HEK293 (cell line): Measurements from ENCODE around the gene APOBEC3B.

Source experiments
- CTCF ChIA-PET: fragments of 350-600 bp; formaldehyde crosslinking; extraction: SDS; loops from one replicate; lab custom pipeline; 2021; ENCODE audit warnings: antibody characterized with exemption; lab: Yijun Ruan, JAX
- POLR2A ChIA-PET: fragments of 300-600 bp; formaldehyde crosslinking; extraction: SDS; loops from one replicate; lab custom pipeline; 2020; ENCODE audit warnings: antibody characterized with exemption, inconsistent platforms; lab: Yijun Ruan, JAX
- H3K27ac ChIP-seq: fragments of 200-500 bp; sonication (Bioruptor generic); 2 replicates; pipeline ENCODE4 v1.5.1; 2014; ENCODE audit warnings: low read depth, low read length, control low read depth, inconsistent platforms; ENCODE audit errors: extremely low read depth
- H3K36me3 ChIP-seq, 2 experiments: fragments of 200-500 bp in 1 of 2; sonication (Bioruptor generic) in 1 of 2; 1 replicate in 1 of 2; 2 replicates in 1 of 2; pipeline ENCODE4 v1.5.1; 2014 to 2017; ENCODE audit warnings: inconsistent platforms in 2 of 2, low read length in 2 of 2; ENCODE audit not compliant: control insufficient read depth in 2 of 2, insufficient read depth in 1 of 2
- H3K4me1 ChIP-seq: fragments of 200-500 bp; sonication (Bioruptor generic); 2 replicates; pipeline ENCODE4 v1.5.1; 2014; ENCODE audit warnings: mild to moderate bottlenecking, low read length, inconsistent platforms; ENCODE audit not compliant: control insufficient read depth, insufficient read depth
- H3K4me3 ChIP-seq: 2 replicates; pipeline ENCODE4 v1.5.1; 2011; ENCODE audit warnings: low read depth, mild to moderate bottlenecking, control low read depth, low read length, moderate library complexity
- H3K9me3 ChIP-seq: fragments of 200-500 bp; sonication (Bioruptor generic); 2 replicates; pipeline ENCODE4 v1.5.1; 2014; ENCODE audit warnings: low read depth, low read length, inconsistent platforms; ENCODE audit not compliant: control insufficient read depth, insufficient read depth
- BCL11A ChIP-seq: fragments of 450-650 bp; formaldehyde crosslinking; IDR thresholded peaks from 2 replicates; pipeline ENCODE4 v1.5.1; 2016; ENCODE audit warnings: low read depth, missing biosample characterization, missing genetic modification characterization
- EGR2 ChIP-seq: fragments of 450-650 bp; formaldehyde crosslinking; IDR thresholded peaks from 2 replicates; pipeline ENCODE4 v1.5.1; 2016; ENCODE audit warnings: low read depth, missing biosample characterization, missing genetic modification characterization
- HOXA7 ChIP-seq: sonication (generic); formaldehyde crosslinking; IDR thresholded peaks from 2 replicates; pipeline ENCODE4 v1.8.1; 2022; ENCODE audit warnings: missing genetic modification reagents, borderline replicate concordance
- OSR2 ChIP-seq: fragments of 450-650 bp; formaldehyde crosslinking; IDR thresholded peaks from 2 replicates; pipeline ENCODE4 v1.5.1; 2016; ENCODE audit warnings: missing biosample characterization, missing genetic modification characterization
- PRDM6 ChIP-seq: fragments of 450-650 bp; formaldehyde crosslinking; IDR thresholded peaks from 2 replicates; pipeline ENCODE4 v1.5.1; 2017; ENCODE audit warnings: missing biosample characterization, missing genetic modification characterization
- TCF7L2 ChIP-seq: IDR thresholded peaks from 2 replicates; pipeline ENCODE4 v1.6.1; 2011; ENCODE audit warnings: low read depth, mild to moderate bottlenecking, inconsistent platforms, low read length, moderate library complexity, borderline replicate concordance
- WT1 ChIP-seq: fragments of 450-650 bp; formaldehyde crosslinking; IDR thresholded peaks from 2 replicates; pipeline ENCODE4 v1.5.1; 2016; ENCODE audit warnings: missing biosample characterization, missing genetic modification characterization
- ZBTB17 ChIP-seq: fragments of 450-650 bp; formaldehyde crosslinking; IDR thresholded peaks from 2 replicates; pipeline ENCODE4 v1.5.1; 2016; ENCODE audit warnings: missing biosample characterization, missing genetic modification characterization
- ZFHX2 ChIP-seq: fragments of 450-650 bp; formaldehyde crosslinking; conservative IDR thresholded peaks from 2 replicates; pipeline ENCODE4 v1.5.1; 2016; ENCODE audit warnings: missing biosample characterization, missing genetic modification characterization
- ZNF132 ChIP-seq: fragments of 450-650 bp; formaldehyde crosslinking; IDR thresholded peaks from 2 replicates; pipeline ENCODE4 v1.5.1; 2017; ENCODE audit warnings: missing biosample characterization, missing genetic modification characterization, borderline replicate concordance
- ZNF169 ChIP-seq: fragments of 450-650 bp; formaldehyde crosslinking; IDR thresholded peaks from 2 replicates; pipeline ENCODE4 v1.5.1; 2016; ENCODE audit warnings: missing biosample characterization, missing genetic modification characterization
- ZNF354C ChIP-seq: fragments of 450-650 bp; formaldehyde crosslinking; IDR thresholded peaks from 2 replicates; pipeline ENCODE4 v1.5.1; 2016; ENCODE audit warnings: missing biosample characterization, missing genetic modification characterization, low read depth, borderline replicate concordance
- ZNF416 ChIP-seq: fragments of 450-650 bp; formaldehyde crosslinking; IDR thresholded peaks from 2 replicates; pipeline ENCODE4 v1.5.1; 2016; ENCODE audit warnings: missing biosample characterization, missing genetic modification characterization
- ZNF544 ChIP-seq: fragments of 450-650 bp; formaldehyde crosslinking; IDR thresholded peaks from 2 replicates; pipeline ENCODE4 v1.5.0; 2017; ENCODE audit warnings: missing biosample characterization, missing genetic modification characterization
- ZNF548 ChIP-seq: fragments of 450-650 bp; formaldehyde crosslinking; IDR thresholded peaks from 2 replicates; pipeline ENCODE4 v1.5.1; 2016; ENCODE audit warnings: missing biosample characterization, missing genetic modification characterization
- ZNF580 ChIP-seq: fragments of 450-650 bp; formaldehyde crosslinking; IDR thresholded peaks from 2 replicates; pipeline ENCODE4 v1.5.1; 2016; ENCODE audit warnings: missing biosample characterization, missing genetic modification characterization
- ZNF600 ChIP-seq: fragments of 450-650 bp; formaldehyde crosslinking; IDR thresholded peaks from 2 replicates; pipeline ENCODE4 v1.5.1; 2016; ENCODE audit warnings: missing biosample characterization, missing genetic modification characterization
- ZNF645 ChIP-seq: fragments of 450-650 bp; formaldehyde crosslinking; IDR thresholded peaks from 2 replicates; pipeline ENCODE4; 2016; ENCODE audit warnings: missing biosample characterization, missing genetic modification characterization
- ZNF654 ChIP-seq: fragments of 450-650 bp; formaldehyde crosslinking; IDR thresholded peaks from 2 replicates; pipeline ENCODE4 v1.5.1; 2016; ENCODE audit warnings: low read depth, missing biosample characterization, missing genetic modification characterization
- ZNF692 ChIP-seq: fragments of 450-650 bp; formaldehyde crosslinking; IDR thresholded peaks from 2 replicates; pipeline ENCODE4 v1.5.1; 2016; ENCODE audit warnings: missing biosample characterization, missing genetic modification characterization
- ZNF707 ChIP-seq: fragments of 450-650 bp; formaldehyde crosslinking; IDR thresholded peaks from 2 replicates; pipeline ENCODE4 v1.5.1; 2016; ENCODE audit warnings: missing biosample characterization, missing genetic modification characterization
- TF ChIP-seq, protein P1 (sequence below): fragments of 450-650 bp; formaldehyde crosslinking; IDR thresholded peaks from 2 replicates; pipeline ENCODE4 v1.5.1; 2016; ENCODE audit warnings: missing biosample characterization, missing genetic modification characterization
- TF ChIP-seq, protein P2 (sequence below): fragments of 450-650 bp; formaldehyde crosslinking; IDR thresholded peaks from 2 replicates; pipeline ENCODE4 v1.5.1; 2016; ENCODE audit warnings: missing biosample characterization, missing genetic modification characterization
- TF ChIP-seq, protein P3 (sequence below): fragments of 450-650 bp; formaldehyde crosslinking; optimal IDR thresholded peaks from 2 replicates; pipeline ENCODE3; 2016; ENCODE audit warnings: missing biosample characterization, mild to moderate bottlenecking, missing genetic modification characterization

The APOBEC3B gene

DNA sequence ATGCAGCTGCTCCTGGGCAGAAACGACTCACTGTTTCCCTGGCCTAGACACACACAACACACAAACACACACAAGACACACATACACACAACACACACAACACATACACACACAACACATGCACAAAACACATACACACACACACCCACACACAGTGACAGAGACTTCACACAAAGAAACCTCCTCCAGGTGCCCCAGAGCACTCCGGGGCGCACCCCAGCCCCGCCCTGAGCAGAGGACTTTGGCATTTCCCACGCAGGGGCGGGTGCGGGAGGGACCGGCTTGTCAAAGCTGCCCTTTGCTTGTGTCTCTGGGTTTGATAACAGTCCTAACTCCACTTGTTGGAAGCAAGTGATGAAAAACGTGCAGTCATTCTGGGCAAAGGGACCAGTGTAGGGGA lies 18.3 kb upstream of the APOBEC3B start (continued):
- TF ChIP-seq ZNF645 (tag by site-specific recombination), result no peak
- TF ChIP-seq ZNF707 (tag by site-specific recombination), result no peak
- TF ChIP-seq ZNF169, result no peak
- no peak for TF ChIP-seq ZNF580 (tag by site-specific recombination)
- TF ChIP-seq, protein P1, sequence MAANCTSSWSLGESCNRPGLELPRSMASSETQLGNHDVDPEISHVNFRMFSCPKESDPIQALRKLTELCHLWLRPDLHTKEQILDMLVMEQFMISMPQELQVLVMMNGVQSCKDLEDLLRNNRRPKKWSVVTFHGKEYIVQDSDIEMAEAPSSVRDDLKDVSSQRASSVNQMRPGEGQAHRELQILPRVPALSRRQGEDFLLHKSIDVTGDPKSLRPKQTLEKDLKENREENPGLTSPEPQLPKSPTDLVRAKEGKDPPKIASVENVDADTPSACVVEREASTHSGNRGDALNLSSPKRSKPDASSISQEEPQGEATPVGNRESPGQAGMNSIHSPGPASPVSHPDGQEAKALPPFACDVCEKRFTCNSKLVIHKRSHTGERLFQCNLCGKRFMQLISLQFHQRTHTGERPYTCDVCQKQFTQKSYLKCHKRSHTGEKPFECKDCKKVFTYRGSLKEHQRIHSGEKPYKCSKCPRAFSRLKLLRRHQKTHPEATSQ (tag by site-specific recombination), result no peak
- no peak for TF ChIP-seq ZBTB17
- TF ChIP-seq ZNF548 (tag by site-specific recombination), result no peak
- TF ChIP-seq HOXA7, result no peak
- no peak for TF ChIP-seq ZNF654 (tag by site-specific recombination)
- TF ChIP-seq OSR2 (tag by site-specific recombination), result no peak
- peak; percentile 81 for TF ChIP-seq ZFHX2 (tag by site-specific recombination)
- no peak for TF ChIP-seq BCL11A
- TF ChIP-seq ZNF132 (tag by site-specific recombination), result no peak
- TF ChIP-seq WT1 (tag by site-specific recombination), result no peak
- peak; percentile 81 for TF ChIP-seq EGR2 (tag by site-specific recombination)
- TF ChIP-seq ZNF692 (tag by site-specific recombination), result no peak
- no peak for TF ChIP-seq ZNF600
- no peak for TF ChIP-seq ZNF354C
- no peak for TF ChIP-seq TCF7L2
- TF ChIP-seq PRDM6 (tag by site-specific recombination), result no peak

- H3K4me1 ChIP-seq, result no peaks in the 10 kb centered on the region
- H3K9me3 ChIP-seq, result no peaks in the 10 kb centered on the region
- POLR2A ChIA-PET, result interaction anchor here (0.6 kb wide), 1 partner anchor 373 kb away, joined by 3 read pairs; no protein-coding TSS in a partner anchor
- no peak overlapping the region for H3K27ac ChIP-seq
- CTCF ChIA-PET, result interaction anchor here (1.3 kb wide), 1 partner anchor 9 kb away, joined by 6 read pairs; no protein-coding TSS in a partner anchor
- H3K4me3 ChIP-seq, result no peak overlapping the region
- no peaks in the 10 kb centered on the region for H3K36me3 ChIP-seq
- TF ChIP-seq ZNF544, result no peak
- TF ChIP-seq ZNF416 (tag by site-specific recombination), result no peak
- TF ChIP-seq ZNF692 (tag by site-specific recombination), result no peak
- TF ChIP-seq, protein P2, sequence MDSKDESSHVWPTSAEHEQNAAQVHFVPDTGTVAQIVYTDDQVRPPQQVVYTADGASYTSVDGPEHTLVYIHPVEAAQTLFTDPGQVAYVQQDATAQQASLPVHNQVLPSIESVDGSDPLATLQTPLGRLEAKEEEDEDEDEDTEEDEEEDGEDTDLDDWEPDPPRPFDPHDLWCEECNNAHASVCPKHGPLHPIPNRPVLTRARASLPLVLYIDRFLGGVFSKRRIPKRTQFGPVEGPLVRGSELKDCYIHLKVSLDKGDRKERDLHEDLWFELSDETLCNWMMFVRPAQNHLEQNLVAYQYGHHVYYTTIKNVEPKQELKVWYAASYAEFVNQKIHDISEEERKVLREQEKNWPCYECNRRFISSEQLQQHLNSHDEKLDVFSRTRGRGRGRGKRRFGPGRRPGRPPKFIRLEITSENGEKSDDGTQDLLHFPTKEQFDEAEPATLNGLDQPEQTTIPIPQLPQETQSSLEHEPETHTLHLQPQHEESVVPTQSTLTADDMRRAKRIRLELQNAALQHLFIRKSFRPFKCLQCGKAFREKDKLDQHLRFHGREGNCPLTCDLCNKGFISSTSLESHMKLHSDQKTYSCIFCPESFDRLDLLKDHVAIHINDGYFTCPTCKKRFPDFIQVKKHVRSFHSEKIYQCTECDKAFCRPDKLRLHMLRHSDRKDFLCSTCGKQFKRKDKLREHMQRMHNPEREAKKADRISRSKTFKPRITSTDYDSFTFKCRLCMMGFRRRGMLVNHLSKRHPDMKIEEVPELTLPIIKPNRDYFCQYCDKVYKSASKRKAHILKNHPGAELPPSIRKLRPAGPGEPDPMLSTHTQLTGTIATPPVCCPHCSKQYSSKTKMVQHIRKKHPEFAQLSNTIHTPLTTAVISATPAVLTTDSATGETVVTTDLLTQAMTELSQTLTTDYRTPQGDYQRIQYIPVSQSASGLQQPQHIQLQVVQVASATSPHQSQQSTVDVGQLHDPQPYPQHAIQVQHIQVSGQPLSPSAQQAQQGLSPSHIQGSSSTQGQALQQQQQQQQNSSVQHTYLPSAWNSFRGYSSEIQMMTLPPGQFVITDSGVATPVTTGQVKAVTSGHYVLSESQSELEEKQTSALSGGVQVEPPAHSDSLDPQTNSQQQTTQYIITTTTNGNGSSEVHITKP (tag by site-specific recombination), result no peak
- TF ChIP-seq, protein P3, sequence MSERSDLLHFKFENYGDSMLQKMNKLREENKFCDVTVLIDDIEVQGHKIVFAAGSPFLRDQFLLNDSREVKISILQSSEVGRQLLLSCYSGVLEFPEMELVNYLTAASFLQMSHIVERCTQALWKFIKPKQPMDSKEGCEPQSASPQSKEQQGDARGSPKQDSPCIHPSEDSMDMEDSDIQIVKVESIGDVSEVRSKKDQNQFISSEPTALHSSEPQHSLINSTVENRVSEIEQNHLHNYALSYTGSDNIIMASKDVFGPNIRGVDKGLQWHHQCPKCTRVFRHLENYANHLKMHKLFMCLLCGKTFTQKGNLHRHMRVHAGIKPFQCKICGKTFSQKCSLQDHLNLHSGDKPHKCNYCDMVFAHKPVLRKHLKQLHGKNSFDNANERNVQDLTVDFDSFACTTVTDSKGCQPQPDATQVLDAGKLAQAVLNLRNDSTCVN (tag by site-specific recombination), result no peak
- TF ChIP-seq WT1 (tag by site-specific recombination), result no peak
Measured at GRCh38 chr22:38964306-38964705, 17.8 kb upstream of the APOBEC3B start.
